Measurements from ENCODE around the gene CACNA2D3. TPM values are rescaled to one million over a fixed set of nuclear protein-coding genes. Genes with fewer than 3 reads are reported as not detected.

Gene CACNA2D3
- total RNA-seq, 1 experiment from 2014 or later: not detected

DNA sequence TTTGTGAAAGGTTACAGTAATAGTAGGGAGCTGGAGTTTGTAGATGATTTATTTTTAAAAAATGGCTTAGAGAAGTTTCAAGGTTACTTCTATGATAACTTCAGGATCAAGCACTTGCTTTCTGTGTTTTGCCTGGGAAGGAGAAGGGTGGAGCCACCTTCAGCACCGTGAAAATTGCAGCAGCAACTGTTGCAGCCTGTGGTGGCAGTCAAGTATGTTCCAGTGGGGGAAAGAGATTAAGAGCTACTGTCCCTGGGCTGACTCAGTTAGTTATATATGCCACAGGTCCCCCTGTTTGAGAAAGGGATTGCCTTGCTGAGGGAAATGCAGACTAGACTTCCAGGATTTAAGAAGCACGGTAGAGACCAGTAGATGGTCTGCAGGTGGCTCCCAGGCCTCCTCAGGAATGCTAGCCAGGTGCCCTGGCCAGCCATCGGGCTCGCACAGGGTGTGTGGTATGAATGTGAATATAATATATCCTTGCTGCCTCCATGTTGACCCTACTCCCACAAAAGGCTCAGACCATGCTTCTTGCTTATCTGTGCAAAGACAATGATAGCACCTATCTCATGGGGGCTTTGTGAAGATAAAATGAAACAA is 389.5 kb downstream of the CACNA2D3 start:
- H3K79me2 ChIP-seq (ENCODE audit: low read length): no peaks in the 10 kb centered on the region
- H4K20me1 ChIP-seq (ENCODE audit: low read length): no peaks in the 10 kb centered on the region
- no TSS peak for BruUV-seq (replicated peaks)
- H3K4me3 ChIP-seq (ENCODE audit: low read length): no peak overlapping the region
- ChIA-PET POLR2A (ENCODE audit: unreplicated experiment) (no interaction called here), CTCF (no interaction called here)
- H3K4me2 ChIP-seq (ENCODE audit: low read length): no peak overlapping the region
- intact Hi-C loops (cut with micrococcal nuclease): no loop called here
- H3K27me3 ChIP-seq (ENCODE audit: low read length): no peaks in the 10 kb centered on the region
- ATAC-seq (no peak), DNase-seq (no peak)
- no peaks in the 10 kb centered on the region for H3F3A ChIP-seq (ENCODE audit: low read length, unreplicated experiment)
- H3K9ac ChIP-seq (ENCODE audit: low read length): no peak overlapping the region
- no peaks in the 10 kb centered on the region for H3K4me1 ChIP-seq (ENCODE audit: insufficient read depth, low read length)
- TF ChIP-seq EZH2phosphoT487 (IDR thresholded peaks at IDR 0.05; ENCODE audit: borderline replicate concordance, low read length): no peak
- no peak for TF ChIP-seq EZH2 (IDR thresholded peaks at IDR 0.05; ENCODE audit: low read length, unreplicated experiment)
- TF ChIP-seq, protein P1, sequence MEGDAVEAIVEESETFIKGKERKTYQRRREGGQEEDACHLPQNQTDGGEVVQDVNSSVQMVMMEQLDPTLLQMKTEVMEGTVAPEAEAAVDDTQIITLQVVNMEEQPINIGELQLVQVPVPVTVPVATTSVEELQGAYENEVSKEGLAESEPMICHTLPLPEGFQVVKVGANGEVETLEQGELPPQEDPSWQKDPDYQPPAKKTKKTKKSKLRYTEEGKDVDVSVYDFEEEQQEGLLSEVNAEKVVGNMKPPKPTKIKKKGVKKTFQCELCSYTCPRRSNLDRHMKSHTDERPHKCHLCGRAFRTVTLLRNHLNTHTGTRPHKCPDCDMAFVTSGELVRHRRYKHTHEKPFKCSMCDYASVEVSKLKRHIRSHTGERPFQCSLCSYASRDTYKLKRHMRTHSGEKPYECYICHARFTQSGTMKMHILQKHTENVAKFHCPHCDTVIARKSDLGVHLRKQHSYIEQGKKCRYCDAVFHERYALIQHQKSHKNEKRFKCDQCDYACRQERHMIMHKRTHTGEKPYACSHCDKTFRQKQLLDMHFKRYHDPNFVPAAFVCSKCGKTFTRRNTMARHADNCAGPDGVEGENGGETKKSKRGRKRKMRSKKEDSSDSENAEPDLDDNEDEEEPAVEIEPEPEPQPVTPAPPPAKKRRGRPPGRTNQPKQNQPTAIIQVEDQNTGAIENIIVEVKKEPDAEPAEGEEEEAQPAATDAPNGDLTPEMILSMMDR (conservative IDR thresholded peaks at IDR 0.05; ENCODE audit: low read depth, low read length): no peak
- no peak overlapping the region for H3K27ac ChIP-seq (ENCODE audit: low read length)
- no peaks in the 10 kb centered on the region for H3K36me3 ChIP-seq (ENCODE audit: low read depth, low read length)
- H2AFZ ChIP-seq (ENCODE audit: low read length): no peak overlapping the region
- H3K9me3 ChIP-seq (ENCODE audit: low read length): no peaks in the 10 kb centered on the region
- no peaks in the 10 kb centered on the region for H3K9me2 ChIP-seq (replicated peaks; ENCODE audit: low read length)

DNA sequence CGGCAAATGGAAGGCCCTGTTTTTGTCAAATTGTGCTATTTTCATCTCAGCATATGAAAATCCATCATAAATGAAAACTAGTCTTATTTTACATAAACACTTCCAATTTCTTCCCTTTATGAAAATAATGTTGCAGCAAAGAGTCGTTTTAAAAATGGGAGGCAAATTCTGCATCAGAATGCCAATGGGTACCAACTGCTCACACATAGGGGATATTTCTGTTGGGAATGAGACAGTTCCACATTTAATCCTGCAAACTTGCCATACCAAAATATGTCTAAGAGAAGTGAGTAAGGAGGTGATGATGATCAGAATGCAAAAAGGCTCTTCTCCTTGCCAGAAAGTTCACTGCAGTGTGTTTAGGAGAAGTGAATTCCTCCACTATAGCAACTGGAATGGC is 391.7 kb downstream of the CACNA2D3 start:
- no peak for ATAC-seq
- Histone ChIP-seq H3K36me3 (ENCODE audit: low read depth, low read length) (no peaks in the 10 kb centered on the region), H3K9me2 (replicated peaks; ENCODE audit: low read length) (no peaks in the 10 kb centered on the region), H3K27me3 (ENCODE audit: low read length) (no peaks in the 10 kb centered on the region), H3K4me2 (ENCODE audit: low read length) (no peak overlapping the region), H3K4me3 (ENCODE audit: low read length) (no peak overlapping the region), H3K4me1 (ENCODE audit: insufficient read depth, low read length) (no peaks in the 10 kb centered on the region), H3F3A (ENCODE audit: low read length, unreplicated experiment) (no peaks in the 10 kb centered on the region), H3K27ac (ENCODE audit: low read length) (no peak overlapping the region), H3K9me3 (ENCODE audit: low read length) (no peaks in the 10 kb centered on the region), H2AFZ (ENCODE audit: low read length) (no peak overlapping the region), H3K9ac (ENCODE audit: low read length) (no peak overlapping the region), H4K20me1 (ENCODE audit: low read length) (no peaks in the 10 kb centered on the region), H3K79me2 (ENCODE audit: low read length) (no peaks in the 10 kb centered on the region)
- POLR2A ChIA-PET (ENCODE audit: unreplicated experiment): no interaction called here
- CTCF ChIA-PET: no interaction called here
- no TSS peak for BruUV-seq (replicated peaks)
- intact Hi-C loops (cut with micrococcal nuclease): no loop called here
- TF ChIP-seq EZH2phosphoT487 (IDR thresholded peaks at IDR 0.05; ENCODE audit: borderline replicate concordance, low read length): no peak
- no peak for TF ChIP-seq EZH2 (IDR thresholded peaks at IDR 0.05; ENCODE audit: low read length, unreplicated experiment)
- no peak for DNase-seq

DNA sequence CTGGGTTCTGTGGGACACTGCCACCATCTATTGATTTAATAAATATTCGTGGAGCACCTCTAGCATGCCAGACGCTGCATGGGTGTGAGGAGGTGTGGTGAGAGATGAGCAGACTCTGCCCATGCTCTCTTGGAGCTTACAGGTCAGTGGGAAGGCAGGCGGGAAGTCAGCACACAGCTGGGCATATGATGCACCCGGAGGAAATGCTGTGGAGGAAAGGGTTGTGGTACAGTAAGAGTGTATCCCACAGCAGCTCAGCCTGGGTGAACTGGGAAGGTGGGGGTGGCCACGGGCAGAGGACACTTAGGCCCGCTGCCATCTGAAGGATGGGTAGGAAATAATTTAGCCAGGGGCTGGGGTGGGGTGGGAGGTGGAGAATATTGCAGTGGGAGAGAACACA is 392.1 kb downstream of the CACNA2D3 start:
- no TSS peak for BruUV-seq (replicated peaks)
- intact Hi-C loops (cut with micrococcal nuclease): no loop called here
- Histone ChIP-seq H3K4me3 (ENCODE audit: low read length) (no peak overlapping the region), H3K36me3 (ENCODE audit: low read depth, low read length) (no peaks in the 10 kb centered on the region), H3F3A (ENCODE audit: low read length, unreplicated experiment) (no peaks in the 10 kb centered on the region), H3K79me2 (ENCODE audit: low read length) (no peaks in the 10 kb centered on the region), H3K27me3 (ENCODE audit: low read length) (no peaks in the 10 kb centered on the region), H3K4me1 (ENCODE audit: insufficient read depth, low read length) (no peaks in the 10 kb centered on the region), H4K20me1 (ENCODE audit: low read length) (no peaks in the 10 kb centered on the region), H3K27ac (ENCODE audit: low read length) (no peak overlapping the region), H3K9me2 (replicated peaks; ENCODE audit: low read length) (no peaks in the 10 kb centered on the region), H3K9ac (ENCODE audit: low read length) (no peak overlapping the region), H2AFZ (ENCODE audit: low read length) (no peak overlapping the region), H3K4me2 (ENCODE audit: low read length) (no peak overlapping the region), H3K9me3 (ENCODE audit: low read length) (no peaks in the 10 kb centered on the region)
- DNase-seq: no peak
- ATAC-seq: no peak
- POLR2A ChIA-PET (ENCODE audit: unreplicated experiment): no interaction called here
- CTCF ChIA-PET: no interaction called here
- TF ChIP-seq EZH2 (IDR thresholded peaks at IDR 0.05; ENCODE audit: low read length, unreplicated experiment): no peak
- TF ChIP-seq, protein P1 (conservative IDR thresholded peaks at IDR 0.05; ENCODE audit: low read depth, low read length): no peak
- TF ChIP-seq EZH2phosphoT487 (IDR thresholded peaks at IDR 0.05; ENCODE audit: borderline replicate concordance, low read length): no peak
